Adrenal gland (tissue), 5 donors: ENCODE measurements around the gene RND3.

ENCODE experiments used
- POLR2A ChIP-seq, 2 donors: fragments of 450-650 bp; IDR thresholded peaks; one replicate each; pipeline ENCODE4 v1.6.1; 2017; ENCODE audit warnings: antibody characterized with exemption in 2 of 2, mild to moderate bottlenecking in 2 of 2, moderate library complexity in 1 of 2
- TF ChIP-seq, protein P1 (sequence below), 6 experiments: fragments of 450-650 bp in 4 of 6; fragments of 200-600 bp in 2 of 6; sonication (generic) in 1 of 6; IDR thresholded peaks; 1 replicate in 5 of 6; 2 replicates in 1 of 6; pipeline versions ENCODE4 v1.5.1 to v1.8.0; 2016 to 2021; ENCODE audit warnings: antibody characterized with exemption in 6 of 6, mild to moderate bottlenecking in 2 of 6, moderate library complexity in 1 of 6
- donor health status: DM: no; HTN: no; CAD: no.

DNA sequence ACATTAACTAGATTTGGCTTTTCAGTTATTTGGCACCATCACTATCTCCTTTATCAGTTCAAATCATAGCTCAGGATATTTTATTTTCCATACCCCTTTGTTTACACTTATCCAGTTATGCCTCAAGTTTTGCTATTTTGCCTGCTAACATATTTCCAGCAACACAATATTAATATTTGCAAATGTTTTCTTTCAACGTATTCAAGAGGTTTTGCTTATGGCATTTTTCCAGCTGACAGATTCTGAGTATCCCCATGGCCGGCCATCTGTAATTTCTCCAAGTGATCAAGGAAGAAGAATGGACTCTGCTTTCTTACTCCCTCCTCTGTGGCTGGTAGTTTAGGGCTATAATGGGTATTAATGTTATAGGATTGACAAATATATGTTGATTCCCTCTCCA, 49.4 kb downstream of the RND3 start:
- TF ChIP-seq, protein P1, sequence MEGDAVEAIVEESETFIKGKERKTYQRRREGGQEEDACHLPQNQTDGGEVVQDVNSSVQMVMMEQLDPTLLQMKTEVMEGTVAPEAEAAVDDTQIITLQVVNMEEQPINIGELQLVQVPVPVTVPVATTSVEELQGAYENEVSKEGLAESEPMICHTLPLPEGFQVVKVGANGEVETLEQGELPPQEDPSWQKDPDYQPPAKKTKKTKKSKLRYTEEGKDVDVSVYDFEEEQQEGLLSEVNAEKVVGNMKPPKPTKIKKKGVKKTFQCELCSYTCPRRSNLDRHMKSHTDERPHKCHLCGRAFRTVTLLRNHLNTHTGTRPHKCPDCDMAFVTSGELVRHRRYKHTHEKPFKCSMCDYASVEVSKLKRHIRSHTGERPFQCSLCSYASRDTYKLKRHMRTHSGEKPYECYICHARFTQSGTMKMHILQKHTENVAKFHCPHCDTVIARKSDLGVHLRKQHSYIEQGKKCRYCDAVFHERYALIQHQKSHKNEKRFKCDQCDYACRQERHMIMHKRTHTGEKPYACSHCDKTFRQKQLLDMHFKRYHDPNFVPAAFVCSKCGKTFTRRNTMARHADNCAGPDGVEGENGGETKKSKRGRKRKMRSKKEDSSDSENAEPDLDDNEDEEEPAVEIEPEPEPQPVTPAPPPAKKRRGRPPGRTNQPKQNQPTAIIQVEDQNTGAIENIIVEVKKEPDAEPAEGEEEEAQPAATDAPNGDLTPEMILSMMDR (IDR thresholded peaks at IDR 0.05), result no peak
- TF ChIP-seq POLR2A (IDR thresholded peaks at IDR 0.05), result no peak
